Measurements from ENCODE around the gene PRKAR1B.
"Not testable (repeated sequence)": the region's sequence is repeated elsewhere in the genome, so short reads cannot be mapped to it uniquely, and the experiment has no call there.

Gene PRKAR1B

GRCh38 chr7:665736-666453 lies 61.2 kb downstream of the PRKAR1B start:
- no peak for DNase-seq

DNA sequence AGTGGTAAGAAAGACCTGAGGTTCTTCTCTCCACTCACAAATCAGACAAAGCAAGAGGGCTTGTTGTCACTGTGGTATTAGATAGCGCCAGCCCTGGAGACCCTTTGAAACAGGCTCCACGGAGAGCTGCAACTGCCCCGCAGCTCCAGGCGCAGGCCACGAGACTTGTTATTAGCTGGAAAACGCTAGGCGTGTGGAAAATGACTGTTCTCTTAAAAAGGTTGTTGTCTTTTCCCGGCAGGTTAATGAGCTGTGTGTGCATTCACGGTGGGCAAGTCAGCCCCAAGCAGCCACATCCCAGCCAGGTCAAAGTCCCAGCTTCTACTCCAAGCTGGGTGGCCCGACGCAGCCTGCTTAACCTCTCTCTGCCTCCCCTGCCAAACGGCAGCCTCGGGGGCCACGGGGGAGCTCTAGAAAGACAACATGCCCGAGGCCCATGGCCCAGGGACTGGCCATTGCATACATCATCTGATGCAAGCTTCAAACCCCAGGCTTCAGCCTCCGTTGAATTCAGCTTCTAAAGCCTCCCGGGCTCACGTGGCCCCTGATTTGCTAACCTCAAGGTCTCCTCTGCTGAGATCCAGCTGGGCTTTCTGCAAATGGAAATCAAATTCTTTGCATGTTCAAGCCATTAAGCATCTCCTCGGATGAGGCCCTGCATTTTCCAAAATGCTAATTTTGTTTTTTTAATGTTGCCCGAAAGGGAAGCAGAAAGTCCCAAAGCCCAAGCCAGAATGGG lies 61.9 kb downstream of the PRKAR1B start:
- no peak for DNase-seq

GRCh38 chr7:664402-664775 lies 62.7 kb downstream of the PRKAR1B start:
- no peak for DNase-seq

DNA sequence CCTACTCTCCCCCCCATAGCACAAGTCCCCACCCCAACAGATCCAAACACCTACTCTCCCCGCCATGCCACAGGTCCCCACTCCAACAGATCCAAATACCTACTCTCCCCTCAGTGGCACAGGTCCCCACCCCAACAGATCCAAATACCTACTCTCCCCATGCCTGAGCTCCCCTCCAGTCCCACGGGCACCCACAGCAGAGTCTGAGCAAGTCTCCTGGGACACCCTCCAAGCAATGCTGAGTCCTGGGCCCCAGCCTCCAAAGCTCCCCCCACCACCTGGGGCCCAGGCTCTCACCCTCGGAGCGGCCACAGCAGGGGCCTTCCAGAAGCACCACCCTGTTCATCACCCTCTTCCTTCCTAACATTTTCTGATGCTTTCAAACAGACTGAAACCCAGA lies 64.5 kb downstream of the PRKAR1B start:
- DNase-seq: no peak

- no peak for DNase-seq
These were observed 67.1 kb downstream of the PRKAR1B start for GRCh38 chr7:659996-660395.

- DNase-seq: no peak
These were observed 67.7 kb downstream of the PRKAR1B start for GRCh38 chr7:659306-659847.

DNA sequence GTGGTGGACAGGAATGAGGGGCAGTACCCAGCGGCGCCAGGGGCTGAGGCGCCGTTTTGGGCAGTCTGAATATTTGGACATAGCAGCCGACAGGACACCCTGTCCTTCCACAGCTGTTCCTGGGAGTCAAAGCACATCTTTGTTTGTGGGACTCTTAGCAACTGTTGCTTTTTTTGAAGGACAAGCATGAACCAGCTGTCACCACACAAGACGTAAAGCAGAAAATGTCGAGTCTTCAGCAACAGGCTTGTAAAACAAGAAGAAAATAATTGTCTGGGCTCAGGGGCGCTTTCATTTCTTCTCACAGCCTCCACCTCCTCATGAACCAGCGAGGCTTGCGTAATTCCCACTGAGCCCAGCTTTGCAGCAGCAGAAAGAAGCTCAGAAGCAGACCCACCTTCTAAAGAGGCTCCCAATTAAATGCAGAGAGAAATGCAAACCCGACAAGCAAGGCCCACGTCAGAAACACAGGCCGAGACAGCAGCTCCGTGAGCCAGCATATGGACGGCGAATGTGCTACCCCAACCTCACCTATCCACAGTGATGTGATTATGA lies 69.4 kb downstream of the PRKAR1B start:
- DNase-seq: no peak

GRCh38 chr7:657010-657409 lies 70.1 kb downstream of the PRKAR1B start:
- not testable (repeated sequence) for DNase-seq

GRCh38 chr7:655758-656157 lies 71.3 kb downstream of the PRKAR1B start:
- no peak for DNase-seq

GRCh38 chr7:653829-654764 lies 73.0 kb downstream of the PRKAR1B start:
- no peak for DNase-seq

DNA sequence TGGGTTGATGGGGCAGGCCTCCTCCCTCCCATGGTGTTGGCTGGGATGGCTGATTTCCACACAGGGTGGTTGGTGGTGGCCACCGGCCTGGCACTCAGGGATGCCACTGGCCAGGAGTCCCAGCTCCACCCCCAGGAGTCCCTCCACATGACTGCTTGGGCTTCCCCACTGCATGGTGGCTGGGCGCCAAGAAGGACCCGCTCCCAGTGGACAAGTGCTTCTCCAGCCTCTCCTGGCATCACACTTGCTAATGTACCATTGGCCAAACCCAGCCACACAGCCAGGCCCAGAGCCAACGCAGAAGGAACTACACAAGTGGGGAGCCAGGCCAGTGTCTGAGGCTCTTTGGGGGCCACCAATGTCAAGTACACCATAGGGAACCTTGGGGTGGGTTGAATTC lies 74.2 kb downstream of the PRKAR1B start:
- no peak for DNase-seq

DNA sequence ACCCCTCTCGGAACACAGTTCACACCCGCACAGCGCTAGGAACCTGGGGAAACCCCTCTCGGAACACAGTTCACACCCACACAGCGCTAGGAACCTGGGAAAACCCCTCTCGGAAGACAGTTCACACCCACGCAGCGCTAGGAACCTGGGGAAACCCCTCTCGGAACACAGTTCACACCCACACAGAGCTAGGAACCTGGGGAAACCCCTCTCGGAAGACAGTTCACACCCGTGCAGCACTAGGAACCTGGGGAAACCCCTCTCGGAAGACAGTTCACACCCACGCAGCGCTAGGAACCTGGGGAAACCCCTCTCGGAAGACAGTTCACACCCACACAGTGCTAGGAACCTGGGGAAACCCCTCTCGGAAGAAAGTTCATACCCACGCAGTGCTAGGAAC lies 74.9 kb downstream of the PRKAR1B start:
- DNase-seq: not testable (repeated sequence)

DNA sequence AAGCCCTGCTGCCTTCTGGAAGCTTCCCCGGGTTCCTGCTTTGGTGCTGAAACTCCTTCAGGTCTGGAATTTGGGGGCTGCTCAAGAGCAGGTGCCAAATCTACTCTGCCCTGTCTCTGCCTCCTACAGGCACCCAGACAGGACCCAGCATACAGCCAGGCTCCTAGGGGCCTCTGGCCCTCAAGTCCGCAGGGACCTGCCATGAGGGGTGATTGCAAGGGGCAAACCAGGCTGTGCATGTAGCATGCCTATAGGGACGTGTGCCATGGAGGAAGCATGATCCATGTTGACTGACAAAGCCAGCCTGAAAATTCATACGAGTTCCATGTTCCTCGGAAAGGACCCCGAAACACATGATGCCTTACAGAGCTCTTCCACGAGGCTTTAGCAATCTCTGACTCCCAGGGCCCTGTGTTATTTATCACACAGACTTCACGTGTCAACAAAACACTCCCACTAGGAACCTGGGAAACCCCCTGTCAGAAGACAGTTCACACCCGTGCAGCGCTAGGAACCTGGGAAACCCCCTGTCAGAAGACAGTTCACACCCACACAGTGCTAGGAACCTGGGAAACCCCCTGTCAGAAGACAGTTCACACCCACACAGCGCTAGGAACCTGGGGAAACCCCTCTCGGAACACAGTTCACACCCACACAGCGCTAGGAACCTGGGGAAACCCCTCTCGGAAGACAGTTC lies 75.9 kb downstream of the PRKAR1B start:
- DNase-seq: no peak

- no peak for DNase-seq
These were observed 76.6 kb downstream of the PRKAR1B start for GRCh38 chr7:650339-651031.

DNA sequence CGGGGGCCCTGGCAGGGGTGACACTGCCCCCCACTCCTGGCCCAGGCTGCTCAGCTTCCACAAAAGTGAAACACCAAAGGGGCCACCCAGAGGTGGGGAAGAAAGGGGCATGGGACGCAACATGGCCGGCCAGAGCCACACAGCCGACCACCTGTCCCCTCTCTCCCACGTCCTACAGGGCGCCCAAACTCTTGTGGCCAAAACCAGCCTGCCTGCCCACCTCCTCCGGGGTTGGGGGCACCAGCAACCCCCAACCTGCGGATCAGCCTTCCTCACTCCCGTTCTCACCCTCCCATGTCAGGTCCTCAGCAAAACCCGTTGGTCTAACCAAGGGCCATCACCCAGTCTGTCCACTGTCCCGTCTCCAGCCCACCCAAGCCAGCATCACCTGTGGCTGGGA lies 80.1 kb downstream of the PRKAR1B start:
- no peak for DNase-seq

DNA sequence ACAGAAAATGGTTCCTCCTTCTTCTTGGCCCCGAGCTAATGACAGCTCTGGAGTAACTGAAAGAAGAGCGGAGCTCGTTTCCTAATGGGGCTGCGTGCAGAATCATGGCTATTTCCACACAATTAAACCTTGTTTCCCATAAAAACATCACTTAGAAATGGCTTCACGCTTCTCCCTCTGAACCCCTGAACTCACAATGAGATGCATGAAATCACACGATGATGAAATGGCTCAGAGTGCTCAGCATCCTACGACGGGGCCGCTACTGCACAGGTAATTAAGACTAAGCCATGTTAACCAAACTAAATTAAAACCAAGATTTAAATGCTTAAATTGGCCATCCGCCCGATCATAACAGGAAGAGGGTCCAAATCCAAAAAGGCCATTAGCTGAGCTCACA lies 80.6 kb downstream of the PRKAR1B start:
- DNase-seq: no peak

GRCh38 chr7:645606-646005 lies 81.5 kb downstream of the PRKAR1B start:
- no peak for DNase-seq

GRCh38 chr7:644381-645305 lies 82.4 kb downstream of the PRKAR1B start:
- no peak for DNase-seq

- no peak for DNase-seq
These were observed 85.1 kb downstream of the PRKAR1B start for GRCh38 chr7:641966-642365.

DNA sequence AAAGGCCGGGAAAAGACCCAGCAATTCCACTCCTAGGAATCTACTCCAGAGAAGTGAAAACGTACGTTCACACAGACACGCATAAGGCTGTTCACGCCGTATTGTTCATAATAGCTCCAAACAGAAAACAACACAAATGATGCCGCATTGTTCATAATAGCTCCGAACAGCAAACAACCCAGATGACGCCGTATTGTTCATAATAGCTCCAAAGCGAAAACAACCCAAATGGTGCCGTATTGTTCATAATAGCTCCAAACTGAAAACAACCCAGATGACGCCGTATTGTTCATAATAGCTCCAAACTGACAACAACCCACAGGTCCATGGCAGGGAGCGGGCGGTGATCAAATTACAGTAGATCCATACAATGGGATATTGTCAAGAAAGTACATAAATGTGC lies 85.8 kb downstream of the PRKAR1B start:
- no peak for DNase-seq

Measured in amniotic stem cell (primary cell).